Coronary artery (tissue), 2 donors: ENCODE results near the gene FLII.

Experiments used
- DNase-seq: peaks from one replicate; pipeline ENCODE4 v3.0.0-alpha.2; 2017; ENCODE audit warnings: low spot score
- H3K27ac ChIP-seq, 2 donors: fragments of 200-600 bp; sonication (generic); one replicate each; pipeline ENCODE4 v1.5.1; 2016 to 2019
- H3K4me3 ChIP-seq: fragments of 200-600 bp; sonication (generic); 2 replicates; pipeline ENCODE4 v1.5.1; 2016; ENCODE audit warnings: mild to moderate bottlenecking, moderate library complexity
- CTCF ChIP-seq: fragments of 200-600 bp; sonication (generic); IDR thresholded peaks from one replicate; pipeline ENCODE4 v1.5.1; 2019; ENCODE audit warnings: antibody characterized with exemption

FLII gene

GRCh38 chr17:18205861-18206260, 52.7 kb downstream of the FLII start:
- no peak for DNase-seq
- H3K27ac ChIP-seq, result no peak overlapping the region
- no peak for TF ChIP-seq CTCF
- H3K4me3 ChIP-seq, result no peak overlapping the region

- no peak for DNase-seq
- no peak overlapping the region for H3K27ac ChIP-seq
- TF ChIP-seq CTCF, result no peak
- H3K4me3 ChIP-seq, result no peak overlapping the region
Measured at GRCh38 chr17:18203308-18203707, 55.2 kb downstream of the FLII start.

DNA sequence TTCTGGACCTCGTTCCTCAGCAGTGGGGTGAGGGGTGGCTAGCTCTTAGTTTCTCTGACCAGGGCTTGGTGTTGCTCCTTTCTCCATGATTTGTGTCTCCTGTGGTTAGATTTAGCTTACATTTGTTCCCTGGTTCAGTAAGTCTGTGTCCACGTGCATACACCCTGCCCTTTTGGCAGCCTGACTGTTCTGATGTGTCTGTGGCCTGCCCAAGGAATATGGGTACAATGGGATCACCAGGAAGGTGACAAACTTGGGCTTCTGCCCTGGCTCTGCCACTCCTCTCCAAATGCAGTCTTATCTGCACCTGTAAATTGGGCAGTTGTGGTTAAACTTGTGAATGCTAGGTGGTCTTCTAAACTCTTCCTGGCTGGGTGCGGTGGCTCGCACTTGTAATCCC, 57.4 kb downstream of the FLII start:
- H3K4me3 ChIP-seq, result no peak overlapping the region
- no peak for TF ChIP-seq CTCF
- H3K27ac ChIP-seq, result no peak overlapping the region
- no peak for DNase-seq

DNA sequence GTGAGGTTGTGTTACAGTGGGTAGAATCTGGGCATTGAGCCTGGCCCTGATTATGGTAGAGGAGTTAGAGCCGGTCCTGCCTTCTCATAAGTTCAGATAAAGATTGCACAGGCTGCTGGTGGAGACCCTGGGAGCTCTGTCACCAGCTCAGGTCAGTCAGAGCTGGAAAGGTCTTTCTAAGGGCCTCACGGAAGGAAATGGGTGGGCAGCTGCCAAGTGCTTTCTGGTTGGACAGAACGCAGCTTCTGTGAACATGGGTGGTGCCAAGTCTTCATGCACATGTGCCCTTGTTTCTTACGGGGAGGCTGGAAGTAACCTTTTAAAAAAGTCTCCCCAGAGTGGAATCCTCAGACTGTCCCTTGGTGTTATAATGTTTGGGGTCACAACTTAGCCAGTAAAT, 60.0 kb downstream of the FLII start:
- no peak for TF ChIP-seq CTCF
- peak overlapping the region; percentile 7 for H3K4me3 ChIP-seq
- H3K27ac ChIP-seq, result no peak overlapping the region
- DNase-seq, result no peak

GRCh38 chr17:18197535-18198194, 60.9 kb downstream of the FLII start:
- Histone ChIP-seq H3K27ac (no peak overlapping the region), H3K4me3 (peak overlapping the region; percentile 3)
- no peak for DNase-seq
- no peak for TF ChIP-seq CTCF

DNA sequence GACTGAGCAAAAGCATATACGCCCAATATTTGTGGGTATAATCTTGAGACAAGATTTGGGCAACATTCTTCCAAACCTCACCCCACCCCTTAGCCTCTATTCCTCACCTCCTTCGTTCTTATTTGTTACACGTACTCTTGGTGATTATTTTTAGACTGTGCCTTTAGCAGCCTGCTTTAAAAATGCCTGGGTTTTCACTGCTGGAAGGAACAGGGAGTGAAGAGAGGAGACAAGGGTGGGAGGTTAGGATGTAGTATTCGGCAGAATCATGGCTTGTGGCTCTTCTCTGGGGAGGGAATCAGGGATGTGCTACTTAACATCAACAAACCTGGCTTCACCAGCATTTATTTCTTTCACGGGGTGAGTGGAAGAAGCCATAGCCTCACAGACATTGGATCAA, 63.3 kb downstream of the FLII start:
- Histone ChIP-seq H3K4me3 (no peak overlapping the region), H3K27ac (no peak overlapping the region)
- no peak for DNase-seq
- TF ChIP-seq CTCF, result no peak
